ENCODE measurements around the gene CAMK2B.
A peak's percentile ranks its signal among the peaks of the same experiment; 100 is the strongest.

Gene CAMK2B

GRCh38 chr7:44325201-44325671 lies at the start of gene CAMK2B:
CAMK2B (minus strand) TSS chr7:44325594; CDS start chr7:44325421, 173 bp downstream.
- no peak for DNase-seq

GRCh38 chr7:44374007-44374763 lies 48.8 kb upstream of the CAMK2B start:
- DNase-seq: no peak

- DNase-seq: no peak
These were observed 48.0 kb upstream of the CAMK2B start for GRCh38 chr7:44373418-44373740.

- DNase-seq: peak; percentile 35
These were observed 47.4 kb upstream of the CAMK2B start for GRCh38 chr7:44372560-44373417.

- DNase-seq: no peak
These were observed 43.5 kb upstream of the CAMK2B start for GRCh38 chr7:44368885-44369284.

- DNase-seq: no peak
These were observed 43.1 kb upstream of the CAMK2B start for GRCh38 chr7:44368455-44368854.

GRCh38 chr7:44367475-44368043 lies 42.2 kb upstream of the CAMK2B start:
- no peak for DNase-seq

- no peak for DNase-seq
These were observed 41.6 kb upstream of the CAMK2B start for GRCh38 chr7:44366986-44367385.

- DNase-seq: no peak
These were observed 28.3 kb upstream of the CAMK2B start for GRCh38 chr7:44353668-44354067.

GRCh38 chr7:44348851-44349781 lies 23.7 kb upstream of the CAMK2B start:
- DNase-seq: no peak

- DNase-seq: peak; percentile 40
These were observed 22.9 kb upstream of the CAMK2B start for GRCh38 chr7:44348300-44348699.

- DNase-seq: no peak
These were observed 22.2 kb upstream of the CAMK2B start for GRCh38 chr7:44347546-44348114.

GRCh38 chr7:44346063-44346462 lies 20.7 kb upstream of the CAMK2B start:
- DNase-seq: no peak

GRCh38 chr7:44341401-44341800 lies 16.0 kb upstream of the CAMK2B start:
- no peak for DNase-seq

GRCh38 chr7:44338600-44338999 lies 13.2 kb upstream of the CAMK2B start:
- no peak for DNase-seq

GRCh38 chr7:44336491-44336890 lies 11.1 kb upstream of the CAMK2B start:
- DNase-seq: no peak

- no peak for DNase-seq
These were observed 9.8 kb upstream of the CAMK2B start for GRCh38 chr7:44335184-44335583.

GRCh38 chr7:44334734-44335097 lies 9.3 kb upstream of the CAMK2B start:
- no peak for DNase-seq

- DNase-seq: no peak
These were observed 8.7 kb upstream of the CAMK2B start for GRCh38 chr7:44333911-44334733.

GRCh38 chr7:44331682-44332081 lies 6.3 kb upstream of the CAMK2B start:
- DNase-seq: no peak

- no peak for DNase-seq
These were observed 4.9 kb upstream of the CAMK2B start for GRCh38 chr7:44330331-44330730.

Data from fibroblast of skin of right biceps (primary cell).